SK-N-SH (cell line): ENCODE measurements around the gene CDKL2. TPM values are rescaled to one million over a fixed set of nuclear protein-coding genes. Genes with fewer than 3 reads are reported as not detected.
A peak's percentile ranks its signal among the peaks of the same experiment; 100 is the strongest.

ENCODE experiments used
- CTCF ChIA-PET: fragments of 300-600, 350-600 bp; formaldehyde crosslinking; extraction: SDS; loops from one replicate; lab custom pipeline; 2021; lab: Yijun Ruan, JAX
- POLR2A ChIA-PET: fragments of 350-600 bp; sonication (Branson Sonifier 250); formaldehyde crosslinking; extraction: SDS; loops from one replicate; lab custom pipeline; 2020; ENCODE audit warnings: antibody characterized with exemption, inconsistent platforms; lab: Yijun Ruan, JAX
- DNase-seq: peaks from one replicate; pipeline ENCODE4 v3.0.0; 2012
- H2AFZ ChIP-seq: fragments of 200-600 bp; sonication (generic); 2 replicates; pipeline ENCODE4 v1.8.1; 2016; ENCODE audit warnings: antibody characterized with exemption, mild to moderate bottlenecking, low read depth
- H3F3A ChIP-seq: fragments of 200-600 bp; sonication (generic); replicated peaks from 2 replicates; pipeline ENCODE3; 2016; ENCODE audit warnings: antibody characterized with exemption, mild to moderate bottlenecking; ENCODE audit not compliant: insufficient read depth
- H3K27ac ChIP-seq, 2 experiments: fragments of 200-500 bp in 1 of 2; fragments of 200-600 bp in 1 of 2; sonication (Bioruptor generic) in 1 of 2; sonication (generic), shearing (Covaris generic) in 1 of 2; 2 replicates each; pipeline versions ENCODE4 v1.5.1 to v1.6.1; 2014 to 2016; ENCODE audit warnings: low read depth in 2 of 2, inconsistent platforms in 1 of 2, low read length in 1 of 2, mild to moderate bottlenecking in 1 of 2, mixed read lengths in 1 of 2
- H3K27me3 ChIP-seq: fragments of 200-600 bp; sonication (generic), shearing (Covaris generic); 2 replicates; pipeline ENCODE4 v1.6.1; 2016; ENCODE audit warnings: mixed run types; ENCODE audit not compliant: insufficient read depth
- H3K36me3 ChIP-seq, 2 experiments: fragments of 200-500 bp in 1 of 2; fragments of 200-600 bp in 1 of 2; sonication (Bioruptor generic) in 1 of 2; sonication (generic) in 1 of 2; replicated peaks in 1 of 2; 2 replicates each; pipeline versions ENCODE3 to v1.5.1; 2014 to 2016; ENCODE audit warnings: low read length in 1 of 2, mild to moderate bottlenecking in 1 of 2; ENCODE audit not compliant: insufficient read depth in 2 of 2, control insufficient read depth in 1 of 2
- H3K4me1 ChIP-seq, 2 experiments: fragments of 200-500 bp in 1 of 2; fragments of 200-600 bp in 1 of 2; sonication (Bioruptor generic) in 1 of 2; sonication (generic), shearing (Covaris generic) in 1 of 2; 2 replicates each; pipeline versions ENCODE4 v1.5.1 to v1.6.1; 2014 to 2016; ENCODE audit warnings: low read depth in 1 of 2, low read length in 1 of 2, mixed run types in 1 of 2; ENCODE audit not compliant: insufficient read depth in 2 of 2, control insufficient read depth in 1 of 2
- H3K4me2 ChIP-seq: fragments of 200-600 bp; sonication (generic), shearing (Covaris generic); 2 replicates; pipeline ENCODE4 v1.6.1; 2017; ENCODE audit warnings: mixed run types
- H3K4me3 ChIP-seq, 2 experiments: fragments of 200-500 bp in 1 of 2; fragments of 200-600 bp in 1 of 2; sonication (Bioruptor generic) in 1 of 2; sonication (generic), shearing (Covaris generic) in 1 of 2; 2 replicates each; pipeline versions ENCODE4 v1.5.1 to v1.8.1; 2014 to 2016; ENCODE audit warnings: low read depth in 2 of 2, inconsistent platforms in 1 of 2, low read length in 1 of 2, mild to moderate bottlenecking in 1 of 2, mixed read lengths in 1 of 2, moderate library complexity in 1 of 2
- H3K79me2 ChIP-seq: fragments of 200-600 bp; sonication (generic); 2 replicates; pipeline ENCODE4 v1.8.1; 2017; ENCODE audit warnings: mild to moderate bottlenecking; ENCODE audit not compliant: insufficient read depth
- H3K9ac ChIP-seq: fragments of 200-600 bp; sonication (generic); 2 replicates; pipeline ENCODE4 v1.6.1; 2017; ENCODE audit warnings: mixed run types
- H3K9me2 ChIP-seq: fragments of 200-600 bp; sonication (generic); 2 replicates; pipeline ENCODE4 v1.6.1; 2017; ENCODE audit warnings: mixed run types
- H3K9me3 ChIP-seq: fragments of 200-600 bp; sonication (generic); 2 replicates; pipeline ENCODE4 v1.6.1; 2017; ENCODE audit warnings: mixed run types, mild to moderate bottlenecking, moderate library complexity
- H4K20me1 ChIP-seq: fragments of 200-600 bp; sonication (generic); 2 replicates; pipeline ENCODE4 v1.6.1; 2017; ENCODE audit warnings: mild to moderate bottlenecking, mixed run types; ENCODE audit not compliant: insufficient read depth
- CHD2 ChIP-seq: fragments of 150-350 bp; IDR thresholded peaks from 2 replicates; pipeline ENCODE4 v1.6.1; 2018; ENCODE audit warnings: low read length; ENCODE audit not compliant: partially characterized antibody
- EZH2phosphoT487 ChIP-seq: fragments of 200-600 bp; sonication (generic); IDR thresholded peaks from 2 replicates; pipeline ENCODE4 v1.6.1; 2017; ENCODE audit warnings: low read depth, mixed run types, mild to moderate bottlenecking, antibody characterized with exemption, moderate library complexity, borderline replicate concordance
- FOSL2 ChIP-seq: IDR thresholded peaks from 2 replicates; pipeline ENCODE4 v1.4.0; 2012; ENCODE audit warnings: low read depth, mild to moderate bottlenecking, moderate library complexity, borderline replicate concordance
- FOXJ3 ChIP-seq: sonication (generic); formaldehyde crosslinking; IDR thresholded peaks from 2 replicates; pipeline ENCODE4 v1.5.1; 2020; ENCODE audit warnings: mild to moderate bottlenecking, missing genetic modification reagents
- FOXM1 ChIP-seq: IDR thresholded peaks from 2 replicates; pipeline ENCODE4 v1.4.0; 2012; ENCODE audit warnings: low read depth, mild to moderate bottlenecking
- GABPA ChIP-seq: IDR thresholded peaks from 2 replicates; pipeline ENCODE4 v1.4.0; 2012; ENCODE audit warnings: low read depth, mild to moderate bottlenecking
- IRF3 ChIP-seq: fragments of 150-350 bp; IDR thresholded peaks from 2 replicates; pipeline ENCODE4 v1.6.1; 2016; ENCODE audit warnings: mild to moderate bottlenecking, low read depth, low read length
- JUND ChIP-seq: IDR thresholded peaks from 2 replicates; pipeline ENCODE4 v1.4.0; 2012
- MEF2A ChIP-seq: IDR thresholded peaks from 2 replicates; pipeline ENCODE4 v1.4.0; 2012; ENCODE audit warnings: low read depth, borderline replicate concordance
- NFIC ChIP-seq: IDR thresholded peaks from 2 replicates; pipeline ENCODE4 v1.4.0; 2012; ENCODE audit warnings: borderline replicate concordance
- POLR2AphosphoS5 ChIP-seq: IDR thresholded peaks from 2 replicates; pipeline ENCODE4 v1.6.1; 2012; ENCODE audit warnings: low read depth, low read length
- REST ChIP-seq: IDR thresholded peaks from 2 replicates; pipeline ENCODE4 v1.6.1; 2012; ENCODE audit warnings: mild to moderate bottlenecking, low read depth, low read length, moderate library complexity
- TCF12 ChIP-seq: IDR thresholded peaks from 2 replicates; pipeline ENCODE4 v1.4.0; 2012
- USF1 ChIP-seq: IDR thresholded peaks from 2 replicates; pipeline ENCODE4 v1.4.0; 2012; ENCODE audit warnings: low read depth, borderline replicate concordance
- WGBS: methylation state at CpG from one replicate; pipeline ENCODE4 v1.1.6; 2017; ENCODE audit warnings: low lambda C conversion rate; 5-methylcytosine and 5-hydroxymethylcytosine counted together
- polyA plus RNA-seq, 3 experiments: library from polyadenylated mRNA; depleted of rRNA; stranded (reverse); fragments of >200 nt; gene quantifications; 2 replicates each; pipeline ENCODE4 v1.2.3, GENCODE V29; 2012

Gene CDKL2
- polyA plus RNA-seq, 1 of the 3 experiments (the other 2 are of a cell fraction): 0.41 TPM

- H3K36me3 ChIP-seq: peaks cover 42 to 53% of the 10 kb centered on the region in 2 experiments
- H3F3A ChIP-seq: peaks cover 21% of the 10 kb centered on the region
- TF ChIP-seq REST (no peak), MEF2A (no peak), GABPA (no peak)
- 88% methylated on average over 1 of the region's 1 CpG for WGBS
- no peaks in the 10 kb centered on the region for H3K27me3 ChIP-seq
- ChIA-PET CTCF (interaction anchor here (0.9 to 1.4 kb wide), 4 partner anchors 9 to 64 kb away, joined by 3 to 5 read pairs (median 4); partner anchors contain the start of gene USO1), POLR2A (no interaction called here)
- H4K20me1 ChIP-seq: peaks cover 32% of the 10 kb centered on the region
- peak overlapping the region in 1 of 2 experiments; percentile 4; a peak in 1 of 4 replicates for H3K27ac ChIP-seq
- H3K4me3 ChIP-seq: no peak overlapping the region
- no peaks in the 10 kb centered on the region for H3K9me3 ChIP-seq
- peaks cover 83% of the 10 kb centered on the region for H3K79me2 ChIP-seq
- no peak overlapping the region for H3K4me2 ChIP-seq
- H2AFZ ChIP-seq: no peak overlapping the region
- no peaks in the 10 kb centered on the region for H3K9me2 ChIP-seq
- DNase-seq: no peak
- no peak overlapping the region for H3K9ac ChIP-seq
- H3K4me1 ChIP-seq: no peaks in the 10 kb centered on the region
Observed at GRCh38 chr4:75659512-75660031, 29.2 kb upstream of the CDKL2 start.

- 79% methylated on average over 4 of the region's 4 CpGs for WGBS
- Histone ChIP-seq H3K36me3 (peaks cover 49 to 58% of the 10 kb centered on the region in 2 experiments), H3K4me2 (no peak overlapping the region), H4K20me1 (peaks cover 25% of the 10 kb centered on the region), H3K4me3 (no peak overlapping the region), H3K9me2 (no peaks in the 10 kb centered on the region), H3K4me1 (no peaks in the 10 kb centered on the region), H2AFZ (no peak overlapping the region), H3F3A (peaks cover 21% of the 10 kb centered on the region), H3K9me3 (no peaks in the 10 kb centered on the region), H3K27me3 (no peaks in the 10 kb centered on the region), H3K27ac (peak overlapping the region in 1 of 2 experiments; percentile 4; a peak in 1 of 4 replicates), H3K79me2 (peaks cover 76% of the 10 kb centered on the region), H3K9ac (no peak overlapping the region)
- POLR2A ChIA-PET: interaction anchor here (0.6 kb wide), 1 partner anchor 1120 kb away, joined by 3 read pairs; no protein-coding TSS in a partner anchor
- DNase-seq: no peak
- TF ChIP-seq REST: no peak
- no peak for TF ChIP-seq EZH2phosphoT487
- TF ChIP-seq POLR2AphosphoS5: no peak
- no peak for TF ChIP-seq NFIC
- no peak for TF ChIP-seq CHD2
- peak; percentile 14; the same call in 1 of the 2 replicates for TF ChIP-seq FOSL2
- no peak for TF ChIP-seq FOXM1
- no peak for TF ChIP-seq TCF12
- no peak for TF ChIP-seq FOXJ3 (CRISPR knock-in tag)
- TF ChIP-seq JUND: peak; percentile 19; the same call in 1 of the 2 replicates
- 0 out of 2 replicates have a peak, but pooled peaks have one; percentile 12 for TF ChIP-seq GABPA
- TF ChIP-seq IRF3: no peak
- no peak for TF ChIP-seq USF1
- CTCF ChIA-PET: interaction anchor here (0.6 to 1.4 kb wide), 5 partner anchors 10 to 65 kb away, joined by 3 to 5 read pairs (median 3); partner anchors contain the start of gene USO1
Observed at GRCh38 chr4:75658876-75659275, 28.5 kb upstream of the CDKL2 start.
